OCI-LY1 (cell line): ENCODE data around the gene PNLIPRP1.

Experiments
- EZH2 ChIP-seq: fragments of 200-600 bp; sonication (generic), shearing (Covaris generic); IDR thresholded peaks from 2 replicates; pipeline ENCODE4 v1.8.0; 2017; ENCODE audit warnings: borderline replicate concordance, mixed run types, mild to moderate bottlenecking, antibody characterized with exemption, low read length, moderate library complexity, mixed read lengths
- TF ChIP-seq, protein P1 (sequence below): fragments of 200-600 bp; sonication (generic), shearing (Covaris generic); IDR thresholded peaks from 2 replicates; pipeline ENCODE4 v1.5.1; 2017; ENCODE audit warnings: mild to moderate bottlenecking, antibody characterized with exemption, low read length, moderate library complexity, mixed read lengths

GRCh38 chr10:116590590-116591444 is at the start of gene PNLIPRP1:
- TF ChIP-seq, protein P1, sequence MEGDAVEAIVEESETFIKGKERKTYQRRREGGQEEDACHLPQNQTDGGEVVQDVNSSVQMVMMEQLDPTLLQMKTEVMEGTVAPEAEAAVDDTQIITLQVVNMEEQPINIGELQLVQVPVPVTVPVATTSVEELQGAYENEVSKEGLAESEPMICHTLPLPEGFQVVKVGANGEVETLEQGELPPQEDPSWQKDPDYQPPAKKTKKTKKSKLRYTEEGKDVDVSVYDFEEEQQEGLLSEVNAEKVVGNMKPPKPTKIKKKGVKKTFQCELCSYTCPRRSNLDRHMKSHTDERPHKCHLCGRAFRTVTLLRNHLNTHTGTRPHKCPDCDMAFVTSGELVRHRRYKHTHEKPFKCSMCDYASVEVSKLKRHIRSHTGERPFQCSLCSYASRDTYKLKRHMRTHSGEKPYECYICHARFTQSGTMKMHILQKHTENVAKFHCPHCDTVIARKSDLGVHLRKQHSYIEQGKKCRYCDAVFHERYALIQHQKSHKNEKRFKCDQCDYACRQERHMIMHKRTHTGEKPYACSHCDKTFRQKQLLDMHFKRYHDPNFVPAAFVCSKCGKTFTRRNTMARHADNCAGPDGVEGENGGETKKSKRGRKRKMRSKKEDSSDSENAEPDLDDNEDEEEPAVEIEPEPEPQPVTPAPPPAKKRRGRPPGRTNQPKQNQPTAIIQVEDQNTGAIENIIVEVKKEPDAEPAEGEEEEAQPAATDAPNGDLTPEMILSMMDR, result no peak
- TF ChIP-seq EZH2, result no peak
